Endothelial cell of umbilical vein (primary cell): ENCODE data around the gene HAUS7.

Source experiments
- EZH2 ChIP-seq: IDR thresholded peaks from 2 replicates; pipeline ENCODE4 v1.6.1; 2012; ENCODE audit warnings: borderline replicate concordance, low read depth, mild to moderate bottlenecking, moderate library complexity, low read length, inconsistent platforms; ENCODE audit not compliant: severe bottlenecking
- FOS ChIP-seq: IDR thresholded peaks from 2 replicates; pipeline ENCODE4 v1.6.1; 2011; ENCODE audit warnings: mild to moderate bottlenecking, low read length, moderate library complexity, borderline replicate concordance; ENCODE audit not compliant: insufficient read depth
- GATA2 ChIP-seq: IDR thresholded peaks from 2 replicates; pipeline ENCODE4 v1.7.0; 2011; ENCODE audit warnings: low read depth, mild to moderate bottlenecking, moderate library complexity, mixed read lengths, low read length; ENCODE audit not compliant: insufficient read length, insufficient read depth
- JUN ChIP-seq: IDR thresholded peaks from 2 replicates; pipeline ENCODE4 v1.6.1; 2011; ENCODE audit warnings: borderline replicate concordance, low read depth; ENCODE audit not compliant: insufficient read length, insufficient read depth
- MYC ChIP-seq: IDR thresholded peaks from one replicate; pipeline ENCODE4 v1.6.1; 2011; ENCODE audit warnings: mild to moderate bottlenecking, low read depth, low read length
- POLR2A ChIP-seq: IDR thresholded peaks from 2 replicates; pipeline ENCODE4 v1.6.1; 2012; ENCODE audit warnings: low read depth, mild to moderate bottlenecking, control low read depth, low read length
- POLR2AphosphoS5 ChIP-seq: IDR thresholded peaks from 2 replicates; pipeline ENCODE4 v1.6.1; 2012; ENCODE audit warnings: low read depth, mild to moderate bottlenecking, control low read depth, low read length, moderate library complexity; ENCODE audit not compliant: insufficient read depth
- TF ChIP-seq, protein P1 (sequence below), 2 donors: IDR thresholded peaks; 1 replicate in 1 of 2; 2 replicates in 1 of 2; pipeline ENCODE4 v1.5.1; 2011; ENCODE audit warnings: low read length in 2 of 2, mild to moderate bottlenecking in 2 of 2, moderate library complexity in 2 of 2, control low read depth in 1 of 2, inconsistent platforms in 1 of 2, low read depth in 1 of 2; ENCODE audit not compliant: insufficient read depth in 1 of 2; ENCODE audit errors: extremely low read depth in 1 of 2
- TF ChIP-seq, protein P2 (sequence below): IDR thresholded peaks from 2 replicates; pipeline ENCODE4 v1.6.1; 2011; ENCODE audit not compliant: insufficient read depth, insufficient read length

DNA sequence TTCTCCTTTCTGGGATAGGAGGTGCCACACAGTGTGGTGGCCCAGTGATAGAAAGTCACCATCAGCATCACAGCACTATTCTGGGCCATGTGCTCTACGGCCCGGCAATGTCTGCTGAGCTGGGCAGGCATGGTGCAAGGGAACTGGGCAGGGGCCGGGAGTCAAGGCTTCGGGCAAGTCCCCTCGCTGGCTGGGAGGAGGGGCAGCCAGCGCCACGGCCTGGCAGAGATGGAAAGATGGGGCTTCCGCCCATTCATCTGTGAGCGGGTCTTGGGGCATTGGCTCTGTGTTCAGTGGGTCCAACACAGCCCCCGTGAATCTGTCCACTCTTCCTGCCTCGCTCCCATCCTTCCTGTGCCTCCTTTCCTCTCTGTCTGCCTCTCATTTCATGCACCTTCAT, 40.0 kb upstream of the HAUS7 start:
- TF ChIP-seq, protein P1, sequence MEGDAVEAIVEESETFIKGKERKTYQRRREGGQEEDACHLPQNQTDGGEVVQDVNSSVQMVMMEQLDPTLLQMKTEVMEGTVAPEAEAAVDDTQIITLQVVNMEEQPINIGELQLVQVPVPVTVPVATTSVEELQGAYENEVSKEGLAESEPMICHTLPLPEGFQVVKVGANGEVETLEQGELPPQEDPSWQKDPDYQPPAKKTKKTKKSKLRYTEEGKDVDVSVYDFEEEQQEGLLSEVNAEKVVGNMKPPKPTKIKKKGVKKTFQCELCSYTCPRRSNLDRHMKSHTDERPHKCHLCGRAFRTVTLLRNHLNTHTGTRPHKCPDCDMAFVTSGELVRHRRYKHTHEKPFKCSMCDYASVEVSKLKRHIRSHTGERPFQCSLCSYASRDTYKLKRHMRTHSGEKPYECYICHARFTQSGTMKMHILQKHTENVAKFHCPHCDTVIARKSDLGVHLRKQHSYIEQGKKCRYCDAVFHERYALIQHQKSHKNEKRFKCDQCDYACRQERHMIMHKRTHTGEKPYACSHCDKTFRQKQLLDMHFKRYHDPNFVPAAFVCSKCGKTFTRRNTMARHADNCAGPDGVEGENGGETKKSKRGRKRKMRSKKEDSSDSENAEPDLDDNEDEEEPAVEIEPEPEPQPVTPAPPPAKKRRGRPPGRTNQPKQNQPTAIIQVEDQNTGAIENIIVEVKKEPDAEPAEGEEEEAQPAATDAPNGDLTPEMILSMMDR (IDR thresholded peaks at IDR 0.05; ENCODE audit: extremely low read depth in 1 of 2, insufficient read depth in 1 of 2, low read depth in 1 of 2, low read length in 2 of 2): no peak
- TF ChIP-seq EZH2: no peak
- TF ChIP-seq GATA2: no peak
- TF ChIP-seq POLR2A: peak; percentile 53
- no peak for TF ChIP-seq JUN
- TF ChIP-seq, protein P2, sequence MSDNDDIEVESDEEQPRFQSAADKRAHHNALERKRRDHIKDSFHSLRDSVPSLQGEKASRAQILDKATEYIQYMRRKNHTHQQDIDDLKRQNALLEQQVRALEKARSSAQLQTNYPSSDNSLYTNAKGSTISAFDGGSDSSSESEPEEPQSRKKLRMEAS: no peak
- TF ChIP-seq POLR2AphosphoS5: no peak
- TF ChIP-seq FOS: no peak
- TF ChIP-seq MYC: no peak
